ENCODE results near the gene TSEN54.
A peak's percentile ranks its signal among the peaks of the same experiment; 100 is the strongest.

Gene TSEN54

GRCh38 chr17:75566834-75567233 lies 50.5 kb downstream of the TSEN54 start:
- no peak for DNase-seq

- DNase-seq, result no peak
Observed at GRCh38 chr17:75568412-75569255, 52.3 kb downstream of the TSEN54 start.

- DNase-seq, result no peak
Observed at GRCh38 chr17:75570034-75570676, 53.8 kb downstream of the TSEN54 start.

GRCh38 chr17:75570772-75571171 lies 54.4 kb downstream of the TSEN54 start:
- DNase-seq, result no peak

- peak in 1 of 5 experiments; percentile 30 for DNase-seq
Observed at GRCh38 chr17:75571197-75571884, 55.0 kb downstream of the TSEN54 start.

GRCh38 chr17:75571885-75572215 lies 55.5 kb downstream of the TSEN54 start:
- no peak for DNase-seq

- DNase-seq, result no peak
Observed at GRCh38 chr17:75572713-75573539, 56.6 kb downstream of the TSEN54 start.

GRCh38 chr17:75573540-75573957 lies 57.2 kb downstream of the TSEN54 start:
- DNase-seq, result no peak

GRCh38 chr17:75573994-75574393 lies 57.7 kb downstream of the TSEN54 start:
- DNase-seq, result no peak
